Endothelial cell of umbilical vein (primary cell): ENCODE results near the gene CHST8. TPM values are rescaled to one million over a fixed set of nuclear protein-coding genes. Genes with fewer than 3 reads are reported as not detected.

Experiments used
- BruUV-seq: library from RNA; stranded (reverse); fragments of 400-500 nt; replicated peaks from 2 replicates; lab custom pipeline; 2021; lab: Mats Ljungman, UMichigan
- CTCF ChIA-PET: fragments of 300-600, 350-600 bp; sonication (Branson Sonifier 250); formaldehyde crosslinking; loops from one replicate; lab custom pipeline; 2021; ENCODE audit warnings: antibody characterized with exemption, inconsistent platforms; lab: Charles Lee
- POLR2A ChIA-PET: fragments of 300-600, 350-600 bp; sonication (Branson Sonifier 250); formaldehyde crosslinking; loops from one replicate; lab custom pipeline; 2021; ENCODE audit warnings: antibody characterized with exemption, inconsistent platforms; lab: Charles Lee
- DNase-seq: peaks from one replicate; pipeline ENCODE4 v3.0.0-alpha.2; 2011; ENCODE audit warnings: low read depth, low spot score
- FAIRE-seq: peaks from 2 replicates; lab custom pipeline; 2011; peaks lifted over from hg19 to GRCh38; lab: Jason Lieb, UNC
- H2AFZ ChIP-seq: 2 replicates; pipeline ENCODE4 v1.6.0; 2012; ENCODE audit warnings: low read depth, low read length, control low read depth, inconsistent platforms
- H3K27ac ChIP-seq: 2 replicates; pipeline ENCODE4 v1.5.1; 2011; ENCODE audit warnings: low read depth, mild to moderate bottlenecking, control low read depth, low read length, moderate library complexity; ENCODE audit not compliant: insufficient read depth
- H3K27me3 ChIP-seq, 2 experiments: 2 replicates each; pipeline versions ENCODE4 v1.6.0 to v1.6.1; 2011; ENCODE audit warnings: low read length in 2 of 2, mixed read lengths in 1 of 2; ENCODE audit not compliant: control insufficient read depth in 2 of 2, insufficient read depth in 2 of 2
- H3K36me3 ChIP-seq, 2 experiments: 2 replicates in 1 of 2; 3 replicates in 1 of 2; pipeline ENCODE4 v1.5.1; 2011; ENCODE audit warnings: low read length in 2 of 2, mild to moderate bottlenecking in 1 of 2, moderate library complexity in 1 of 2; ENCODE audit not compliant: control insufficient read depth in 2 of 2, insufficient read depth in 2 of 2; ENCODE audit errors: extremely low read depth in 1 of 2
- H3K4me1 ChIP-seq: 3 replicates; pipeline ENCODE4 v1.5.1; 2011; ENCODE audit warnings: mild to moderate bottlenecking, low read length; ENCODE audit not compliant: control insufficient read depth, insufficient read depth; ENCODE audit errors: extremely low read depth
- H3K4me2 ChIP-seq: 2 replicates; pipeline ENCODE4 v1.6.1; 2011; ENCODE audit warnings: low read length, control low read depth, mixed read lengths; ENCODE audit not compliant: insufficient read depth
- H3K4me3 ChIP-seq, 3 experiments: fragments of 200-600 bp in 1 of 3; sonication (generic), shearing (Covaris generic) in 1 of 3; replicated peaks in 1 of 3; 2 replicates each; pipeline ENCODE4 v1.5.1; 2011 to 2016; ENCODE audit warnings: control low read depth in 3 of 3, low read length in 3 of 3, mild to moderate bottlenecking in 2 of 3, inconsistent platforms in 1 of 3, low read depth in 1 of 3, moderate library complexity in 1 of 3; ENCODE audit not compliant: insufficient read depth in 1 of 3
- H3K79me2 ChIP-seq: 2 replicates; pipeline ENCODE4 v1.6.0; 2012; ENCODE audit warnings: low read length, inconsistent platforms; ENCODE audit not compliant: control insufficient read depth, insufficient read depth
- H3K9ac ChIP-seq: replicated peaks from 2 replicates; pipeline ENCODE3; 2011; ENCODE audit warnings: low read length, control low read depth; ENCODE audit not compliant: insufficient read depth; ENCODE audit errors: extremely low read depth
- H3K9me1 ChIP-seq: replicated peaks from 3 replicates; pipeline ENCODE4 v1.6.0; 2011; ENCODE audit warnings: mild to moderate bottlenecking, low read length; ENCODE audit not compliant: control insufficient read depth, insufficient read depth; ENCODE audit errors: extremely low read depth
- H3K9me3 ChIP-seq: replicated peaks from 2 replicates; pipeline ENCODE4 v1.5.1; 2012; ENCODE audit warnings: low read length, inconsistent platforms; ENCODE audit not compliant: control insufficient read depth, insufficient read depth
- H4K20me1 ChIP-seq: replicated peaks from 2 replicates; pipeline ENCODE3; 2011; ENCODE audit warnings: mild to moderate bottlenecking, low read length; ENCODE audit not compliant: control insufficient read depth, insufficient read depth; ENCODE audit errors: extremely low read depth
- CTCF ChIP-seq, 2 donors: IDR thresholded peaks; 1 replicate in 1 of 2; 2 replicates in 1 of 2; pipeline ENCODE4 v1.5.1; 2011; ENCODE audit warnings: low read length in 2 of 2, mild to moderate bottlenecking in 2 of 2, moderate library complexity in 2 of 2, control low read depth in 1 of 2, inconsistent platforms in 1 of 2, low read depth in 1 of 2; ENCODE audit not compliant: insufficient read depth in 1 of 2; ENCODE audit errors: extremely low read depth in 1 of 2
- GATA2 ChIP-seq: IDR thresholded peaks from 2 replicates; pipeline ENCODE4 v1.7.0; 2011; ENCODE audit warnings: low read depth, mild to moderate bottlenecking, moderate library complexity, mixed read lengths, low read length; ENCODE audit not compliant: insufficient read length, insufficient read depth
- MAX ChIP-seq: IDR thresholded peaks from 2 replicates; pipeline ENCODE4 v1.6.1; 2011; ENCODE audit not compliant: insufficient read depth, insufficient read length
- POLR2A ChIP-seq: IDR thresholded peaks from 2 replicates; pipeline ENCODE4 v1.6.1; 2012; ENCODE audit warnings: low read depth, mild to moderate bottlenecking, control low read depth, low read length
- POLR2AphosphoS5 ChIP-seq: IDR thresholded peaks from 2 replicates; pipeline ENCODE4 v1.6.1; 2012; ENCODE audit warnings: low read depth, mild to moderate bottlenecking, control low read depth, low read length, moderate library complexity; ENCODE audit not compliant: insufficient read depth
- dilution Hi-C: fragments of 300-500 bp; cut with MboI; formaldehyde crosslinking; loops from one replicate; pipeline ENCODE4 v1.15.0; 2019; ENCODE audit warnings: low sequenced_read_pairs; ENCODE audit not compliant: extremely low pct_ligation_motif_present
- intact Hi-C: fragments of 100-400 bp; cut with micrococcal nuclease; formaldehyde crosslinking; loops from one replicate; pipeline ENCODE4 v1.10.0; 2022
- polyA plus RNA-seq, 4 experiments: library from polyadenylated mRNA; depleted of rRNA in 3 of 4; stranded (reverse) in 3 of 4; unstranded in 1 of 4; fragments of >200 nt; gene quantifications; 2 replicates each; pipeline versions ENCODE4 v1.2.1 to v1.2.3, GENCODE V29; 2011 to 2012; ENCODE audit warnings: missing spikeins in 1 of 4
- total RNA-seq: library from RNA; stranded (reverse); gene quantifications from 2 replicates; pipeline ENCODE4 v1.2.3, GENCODE V29; 2021

CHST8 gene
- total and polyA plus RNA-seq, 2 donors (not counting 3 experiments of a cell fraction or from before 2014, with no cell fraction given): not detected

GRCh38 chr19:33629826-33630375 is 8.1 kb downstream of the CHST8 start:
- Histone ChIP-seq H3K4me1 (no peaks in the 10 kb centered on the region), H3K9me1 (no peaks in the 10 kb centered on the region), H3K27me3 (no peaks in the 10 kb centered on the region), H4K20me1 (no peaks in the 10 kb centered on the region), H3K4me3 (no peak overlapping the region), H3K9ac (no peak overlapping the region), H3K27ac (no peak overlapping the region), H3K9me3 (no peaks in the 10 kb centered on the region), H3K36me3 (no peaks in the 10 kb centered on the region), H3K79me2 (no peaks in the 10 kb centered on the region), H2AFZ (no peak overlapping the region), H3K4me2 (no peak overlapping the region)
- POLR2A ChIA-PET: no interaction called here
- intact Hi-C loops (no loop called here), dilution Hi-C loops (no loop called here)
- FAIRE-seq (no peak), DNase-seq (no peak)
- no peak for TF ChIP-seq GATA2
- no peak for TF ChIP-seq POLR2AphosphoS5
- no peak for TF ChIP-seq POLR2A
- TF ChIP-seq CTCF (IDR thresholded peaks at IDR 0.05; ENCODE audit: extremely low read depth in 1 of 2, insufficient read depth in 1 of 2, low read depth in 1 of 2, low read length in 2 of 2): no peak
- TF ChIP-seq MAX: no peak
- CTCF ChIA-PET: no interaction called here
- no TSS peak for BruUV-seq
